ENCODE measurements around the gene MMD2. TPM values are rescaled to one million over a fixed set of nuclear protein-coding genes. Genes with fewer than 3 reads are reported as not detected.
"Not testable (repeated sequence)": the region's sequence is repeated elsewhere in the genome, so short reads cannot be mapped to it uniquely, and the experiment has no call there.

The MMD2 gene
- total and polyA plus RNA-seq, 3 experiments from 2014 or later = not detected

DNA sequence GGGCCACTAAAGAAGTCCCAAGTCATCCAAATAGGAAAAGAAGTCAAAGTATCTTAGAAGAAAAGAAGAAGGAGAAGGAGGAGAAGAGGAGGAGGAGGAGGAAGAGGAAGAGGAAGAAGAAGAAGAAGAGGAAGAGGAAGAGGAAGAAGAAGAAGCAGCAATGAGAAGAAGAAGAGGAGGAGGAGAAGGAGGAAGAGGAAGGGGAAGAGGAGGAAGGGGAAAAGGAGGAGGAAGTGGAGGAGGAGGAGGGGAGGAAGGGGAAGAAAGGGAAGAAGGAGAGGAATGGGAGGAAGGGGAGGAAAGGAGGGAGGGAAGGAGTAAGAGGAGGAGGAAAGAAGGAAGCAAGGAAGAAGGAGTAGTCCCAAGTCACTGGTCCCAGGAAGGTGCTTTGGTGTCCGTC, 53.8 kb downstream of the MMD2 start:
- Mint-ChIP-seq H3K27me3 (peaks cover 7 to 13% of the 10 kb centered on the region in 2 donors), H3K36me3 (no peaks in the 10 kb centered on the region), H3K9me3 (peaks cover 0 to 2% (median 0%) of the 10 kb centered on the region in 5 donors), H3K4me1 (no peaks in the 10 kb centered on the region), H3K4me3 (no peak overlapping the region), H3K27ac (peak overlapping the region in 1 of 8 donors; percentile 20)
- DNase-seq = no peak
- no peak overlapping the region for H3K4me3 ChIP-seq (ENCODE audit: low read length)
- ChIA-PET CTCF (no interaction called here), POLR2A (no interaction called here)
- no peaks in the 10 kb centered on the region for H3K9me3 ChIP-seq (ENCODE audit: low read length)
- H3K36me3 ChIP-seq (ENCODE audit: insufficient read depth, low read length) = no peaks in the 10 kb centered on the region
- no peak overlapping the region for H3K27ac ChIP-seq (ENCODE audit: low read depth, low read length)
- no peaks in the 10 kb centered on the region for H3K27me3 ChIP-seq (ENCODE audit: insufficient read depth, low read length, poor library complexity, severe bottlenecking)
- no peaks in the 10 kb centered on the region for H3K4me1 ChIP-seq (ENCODE audit: insufficient read depth, low read length)

DNA sequence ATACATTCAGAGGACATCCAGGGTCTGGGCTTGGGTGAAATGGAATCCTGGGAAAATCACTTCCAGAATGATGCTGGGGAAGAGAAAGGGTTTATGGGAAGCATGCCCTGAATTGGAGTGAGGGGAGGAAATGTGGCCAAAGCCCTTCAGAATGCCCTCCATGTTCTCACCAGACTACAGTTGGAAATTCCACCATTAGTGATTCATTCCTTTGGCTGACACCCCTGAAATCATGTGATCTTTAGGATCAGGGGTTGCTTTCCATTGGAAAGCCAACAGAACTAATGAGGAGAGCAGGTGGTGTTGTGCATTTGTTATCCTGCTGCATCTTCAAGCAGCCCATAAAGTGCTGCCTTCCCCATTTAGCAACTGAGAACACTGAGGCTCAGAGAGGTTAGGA, 54.6 kb downstream of the MMD2 start:
- H3K4me1 ChIP-seq (ENCODE audit: insufficient read depth, low read length) = no peaks in the 10 kb centered on the region
- H3K36me3 ChIP-seq (ENCODE audit: insufficient read depth, low read length) = no peaks in the 10 kb centered on the region
- ChIA-PET POLR2A (no interaction called here), CTCF (no interaction called here)
- H3K4me1 Mint-ChIP-seq = no peaks in the 10 kb centered on the region
- H3K9me3 Mint-ChIP-seq = peaks cover 0 to 4% (median 0%) of the 10 kb centered on the region in 5 donors
- no peak overlapping the region for H3K4me3 ChIP-seq (ENCODE audit: low read length)
- H3K36me3 Mint-ChIP-seq = no peaks in the 10 kb centered on the region
- H3K4me3 Mint-ChIP-seq = no peak overlapping the region
- H3K27me3 Mint-ChIP-seq = peaks cover 9 to 15% of the 10 kb centered on the region in 2 donors
- no peaks in the 10 kb centered on the region for H3K27me3 ChIP-seq (ENCODE audit: insufficient read depth, low read length, poor library complexity, severe bottlenecking)
- no peak overlapping the region for H3K27ac ChIP-seq (ENCODE audit: low read depth, low read length)
- peak overlapping the region in 1 of 8 donors; percentile 74 for H3K27ac Mint-ChIP-seq
- DNase-seq = no peak
- no peaks in the 10 kb centered on the region for H3K9me3 ChIP-seq (ENCODE audit: low read length)

DNA sequence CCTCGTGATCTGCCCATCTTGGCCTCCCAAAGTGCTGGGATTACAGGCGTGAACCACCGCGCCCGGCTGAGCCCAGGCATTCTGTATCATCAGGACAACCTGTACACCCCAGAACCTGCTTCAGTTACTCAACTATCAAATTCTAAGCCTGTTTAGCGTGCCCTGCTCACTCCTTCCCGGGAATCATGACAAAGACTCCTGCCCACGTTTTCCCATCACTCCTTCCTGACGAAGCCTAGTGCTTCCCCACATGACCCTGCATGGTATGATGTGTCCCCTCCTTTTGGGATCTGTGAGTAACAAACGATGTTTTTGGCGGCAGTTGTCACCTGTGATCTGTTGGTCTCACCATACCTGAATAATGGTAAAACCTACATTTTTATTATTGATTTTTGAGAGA, 63.2 kb downstream of the MMD2 start:
- CTCF ChIA-PET = no interaction called here

DNA sequence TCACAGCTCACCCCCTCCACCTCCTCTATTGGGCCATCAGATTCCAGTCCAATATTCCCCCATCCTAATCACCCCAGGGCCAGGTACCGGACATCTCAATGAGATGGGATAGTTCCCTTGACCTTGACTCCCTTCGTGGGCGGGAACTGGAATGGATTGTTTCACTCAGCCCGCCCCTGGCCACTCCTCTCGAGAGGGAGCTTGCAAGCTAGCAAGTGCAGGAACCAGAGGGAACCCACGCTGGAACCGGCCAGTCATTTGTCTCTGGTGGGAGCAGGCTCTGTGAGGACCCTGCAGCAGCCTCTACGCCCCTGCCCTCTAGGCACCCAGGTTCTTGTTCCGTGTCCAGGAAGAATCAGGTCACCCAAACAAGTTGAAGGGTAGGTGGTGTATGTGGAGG, 64.5 kb downstream of the MMD2 start:
- Histone ChIP-seq H3K27ac (ENCODE audit: low read depth, low read length) (no peak overlapping the region), H3K4me1 (ENCODE audit: insufficient read depth, low read length) (no peaks in the 10 kb centered on the region), H3K36me3 (ENCODE audit: insufficient read depth, low read length) (no peaks in the 10 kb centered on the region), H3K27me3 (ENCODE audit: insufficient read depth, low read length, poor library complexity, severe bottlenecking) (no peaks in the 10 kb centered on the region), H3K9me3 (ENCODE audit: low read length) (no peaks in the 10 kb centered on the region), H3K4me3 (ENCODE audit: low read length) (no peak overlapping the region)
- H3K4me3 Mint-ChIP-seq = no peak overlapping the region
- H3K27ac Mint-ChIP-seq = no peak overlapping the region
- peaks cover 10 to 26% of the 10 kb centered on the region in 2 donors for H3K27me3 Mint-ChIP-seq
- no peak for DNase-seq
- POLR2A ChIA-PET = interaction anchor here (0.5 kb wide), 1 partner anchor 137 kb away, joined by 4 read pairs; no protein-coding TSS in a partner anchor
- H3K36me3 Mint-ChIP-seq = peaks cover 0 to 3% (median 0%) of the 10 kb centered on the region in 3 donors
- CTCF ChIA-PET = no interaction called here
- no peaks in the 10 kb centered on the region for H3K4me1 Mint-ChIP-seq
- H3K9me3 Mint-ChIP-seq = peaks cover 0 to 4% (median 0%) of the 10 kb centered on the region in 5 donors

More for the DNA sequence above, 63.2 kb downstream of the MMD2 start:
- Mint-ChIP-seq H3K36me3 (peaks cover 0 to 3% (median 0%) of the 10 kb centered on the region in 3 donors), H3K27ac (no peak overlapping the region), H3K4me1 (no peaks in the 10 kb centered on the region), H3K9me3 (peaks cover 0 to 5% (median 0%) of the 10 kb centered on the region in 5 donors), H3K4me3 (no peak overlapping the region), H3K27me3 (peaks cover 15 to 24% of the 10 kb centered on the region in 2 donors)
- no peak for DNase-seq
- H3K27me3 ChIP-seq (ENCODE audit: insufficient read depth, low read length, poor library complexity, severe bottlenecking) = no peaks in the 10 kb centered on the region
- H3K4me1 ChIP-seq (ENCODE audit: insufficient read depth, low read length) = no peaks in the 10 kb centered on the region
- no peak overlapping the region for H3K27ac ChIP-seq (ENCODE audit: low read depth, low read length)
- H3K9me3 ChIP-seq (ENCODE audit: low read length) = no peaks in the 10 kb centered on the region
- POLR2A ChIA-PET = no interaction called here
- H3K36me3 ChIP-seq (ENCODE audit: insufficient read depth, low read length) = no peaks in the 10 kb centered on the region
- no peak overlapping the region for H3K4me3 ChIP-seq (ENCODE audit: low read length)

DNA sequence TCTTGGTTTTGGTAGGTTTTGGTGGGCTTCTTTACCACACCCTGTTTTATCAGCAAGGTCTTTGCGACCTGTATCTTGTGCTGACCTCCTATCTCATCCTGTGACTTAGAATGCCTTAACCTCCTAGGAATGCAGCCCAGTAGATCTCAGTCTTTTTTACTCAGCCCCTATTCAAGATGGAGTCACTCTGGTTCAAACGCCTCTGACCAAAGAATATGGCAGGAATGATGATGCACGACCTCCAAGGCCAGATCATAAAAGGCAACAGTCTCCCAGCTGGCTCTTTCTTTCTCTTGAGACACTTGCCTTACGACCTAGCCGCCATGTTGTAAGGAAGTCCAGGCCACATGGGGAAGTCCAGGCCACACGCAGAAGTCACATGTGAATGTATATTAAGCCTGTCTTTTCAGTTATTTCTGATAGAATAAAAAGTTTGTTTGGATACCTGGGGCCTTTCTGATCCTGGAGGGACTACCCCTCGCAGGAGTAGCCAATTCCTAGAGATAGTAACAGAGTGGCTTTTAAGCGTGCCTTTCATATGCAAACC, 65.0 kb downstream of the MMD2 start:
- Histone ChIP-seq H3K4me1 (ENCODE audit: insufficient read depth, low read length) (no peaks in the 10 kb centered on the region), H3K36me3 (ENCODE audit: insufficient read depth, low read length) (no peaks in the 10 kb centered on the region), H3K4me3 (ENCODE audit: low read length) (no peak overlapping the region), H3K27me3 (ENCODE audit: insufficient read depth, low read length, poor library complexity, severe bottlenecking) (no peaks in the 10 kb centered on the region), H3K27ac (ENCODE audit: low read depth, low read length) (no peak overlapping the region), H3K9me3 (ENCODE audit: low read length) (no peaks in the 10 kb centered on the region)
- CTCF ChIA-PET = no interaction called here
- POLR2A ChIA-PET = interaction anchor here (0.5 kb wide), 1 partner anchor 138 kb away, joined by 4 read pairs; no protein-coding TSS in a partner anchor
- no peak for DNase-seq
- peaks cover 10 to 30% of the 10 kb centered on the region in 2 donors for H3K27me3 Mint-ChIP-seq
- H3K27ac Mint-ChIP-seq = no peak overlapping the region
- no peak overlapping the region for H3K4me3 Mint-ChIP-seq
- H3K9me3 Mint-ChIP-seq = peaks cover 0 to 4% (median 0%) of the 10 kb centered on the region in 5 donors
- H3K36me3 Mint-ChIP-seq = peaks cover 0 to 3% (median 0%) of the 10 kb centered on the region in 3 donors
- no peaks in the 10 kb centered on the region for H3K4me1 Mint-ChIP-seq

DNA sequence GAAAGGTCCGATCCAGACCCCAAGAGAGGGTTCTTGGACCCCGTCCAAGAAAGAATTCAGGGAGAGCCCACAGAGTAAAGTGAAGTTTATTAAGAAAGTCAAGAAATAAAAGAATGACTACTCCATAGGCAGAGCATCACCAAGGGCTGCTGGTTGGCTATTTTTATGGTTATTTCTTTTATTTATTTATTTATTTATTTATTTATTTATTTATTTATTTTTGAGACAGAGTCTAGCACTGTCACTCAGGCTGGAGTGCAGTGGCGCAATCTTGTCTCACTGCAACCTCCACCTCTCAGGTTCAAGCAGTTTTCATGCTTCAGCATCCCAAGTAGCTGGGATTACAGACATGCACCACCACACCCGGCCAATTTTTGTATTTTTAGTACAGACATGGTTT, 65.8 kb downstream of the MMD2 start:
- H3K4me1 Mint-ChIP-seq; H3K36me3 Mint-ChIP-seq; H3K9me3 Mint-ChIP-seq; H3K27me3 ChIP-seq (ENCODE audit: insufficient read depth, low read length, poor library complexity, severe bottlenecking); H3K27ac Mint-ChIP-seq; H3K4me3 ChIP-seq (ENCODE audit: low read length); DNase-seq; POLR2A ChIA-PET; CTCF ChIA-PET; H3K4me1 ChIP-seq (ENCODE audit: insufficient read depth, low read length); H3K27ac ChIP-seq (ENCODE audit: low read depth, low read length); H3K9me3 ChIP-seq (ENCODE audit: low read length); H3K4me3 Mint-ChIP-seq; H3K36me3 ChIP-seq (ENCODE audit: insufficient read depth, low read length): not testable (repeated sequence)
- H3K27me3 Mint-ChIP-seq = peaks cover 9 to 25% of the 10 kb centered on the region in 2 donors

DNA sequence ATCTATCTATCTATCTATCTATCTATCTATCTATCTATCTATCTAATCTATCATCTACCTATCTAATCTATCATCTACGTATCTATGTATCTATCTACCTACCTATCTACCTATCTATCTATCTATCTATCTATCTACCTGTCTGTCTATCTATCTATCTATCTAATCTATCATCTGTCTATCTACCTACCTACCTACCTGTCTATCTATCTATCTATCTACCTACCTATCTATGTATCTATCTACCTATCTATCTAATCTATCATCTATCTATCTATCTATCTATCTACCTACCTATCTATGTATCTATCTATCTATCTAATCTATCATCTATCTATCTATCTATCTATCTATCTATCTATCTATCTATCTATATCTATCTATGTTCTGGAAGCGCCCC, 67.5 kb downstream of the MMD2 start:
- CTCF ChIA-PET; H3K27me3 ChIP-seq (ENCODE audit: insufficient read depth, low read length, poor library complexity, severe bottlenecking); POLR2A ChIA-PET; H3K27ac ChIP-seq (ENCODE audit: low read depth, low read length); H3K9me3 Mint-ChIP-seq; H3K4me1 Mint-ChIP-seq; H3K36me3 ChIP-seq (ENCODE audit: insufficient read depth, low read length); DNase-seq; H3K4me1 ChIP-seq (ENCODE audit: insufficient read depth, low read length); H3K4me3 Mint-ChIP-seq; H3K36me3 Mint-ChIP-seq; H3K4me3 ChIP-seq (ENCODE audit: low read length); H3K9me3 ChIP-seq (ENCODE audit: low read length); H3K27ac Mint-ChIP-seq: not testable (repeated sequence)
- H3K27me3 Mint-ChIP-seq = peaks cover 7 to 29% of the 10 kb centered on the region in 2 donors

DNA sequence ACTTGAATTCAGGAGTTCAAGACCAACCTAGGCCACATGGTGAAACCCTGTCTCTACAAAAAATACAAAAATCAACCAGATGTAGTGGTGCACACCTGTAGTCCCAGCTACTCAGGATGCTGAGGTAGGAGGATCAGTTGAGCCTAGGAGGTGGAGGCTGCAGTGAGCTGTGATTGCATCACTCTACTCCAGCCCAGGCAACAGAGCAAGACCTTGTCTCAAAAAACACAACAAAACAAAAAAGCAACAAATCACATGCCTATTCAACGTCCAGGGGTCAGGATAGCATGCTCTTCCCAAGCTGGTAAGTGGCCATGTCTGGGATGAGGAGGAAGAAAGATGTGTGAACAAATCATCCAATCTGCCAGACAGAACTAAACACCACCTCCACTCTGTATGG, 69.3 kb downstream of the MMD2 start:
- H3K36me3 ChIP-seq (ENCODE audit: insufficient read depth, low read length) = no peaks in the 10 kb centered on the region
- no peak for DNase-seq
- no peaks in the 10 kb centered on the region for H3K9me3 ChIP-seq (ENCODE audit: low read length)
- no peaks in the 10 kb centered on the region for H3K4me1 ChIP-seq (ENCODE audit: insufficient read depth, low read length)
- Mint-ChIP-seq H3K4me3 (no peak overlapping the region), H3K9me3 (peaks cover 0 to 4% (median 0%) of the 10 kb centered on the region in 5 donors), H3K27ac (no peak overlapping the region), H3K4me1 (no peaks in the 10 kb centered on the region), H3K27me3 (peaks cover 10 to 41% of the 10 kb centered on the region in 2 donors), H3K36me3 (peaks cover 0 to 3% (median 0%) of the 10 kb centered on the region in 3 donors)
- no peaks in the 10 kb centered on the region for H3K27me3 ChIP-seq (ENCODE audit: insufficient read depth, low read length, poor library complexity, severe bottlenecking)
- no peak overlapping the region for H3K27ac ChIP-seq (ENCODE audit: low read depth, low read length)
- ChIA-PET CTCF (no interaction called here), POLR2A (no interaction called here)
- no peak overlapping the region for H3K4me3 ChIP-seq (ENCODE audit: low read length)

Measured in CD8-positive, alpha-beta memory T cell (primary cell).